Astrocyte of the cerebellum (primary cell): Measurements from ENCODE around the gene ARHGAP36.

ENCODE experiments used
- DNase-seq: peaks from one replicate; pipeline ENCODE4 v3.0.0-alpha.2; 2011; ENCODE audit warnings: low read depth
- H3K4me3 ChIP-seq: 2 replicates; pipeline ENCODE4 v1.5.1; 2011; ENCODE audit warnings: mild to moderate bottlenecking, low read depth, low read length, moderate library complexity
- CTCF ChIP-seq: IDR thresholded peaks from 2 replicates; pipeline ENCODE4 v1.5.1; 2012; ENCODE audit warnings: low read length, low read depth, moderate library complexity, mild to moderate bottlenecking; ENCODE audit errors: missing control alignments
- in situ Hi-C: cut with HindIII; loops from 2 replicates; pipeline ENCODE4 v1.10.0; 2017; ENCODE audit warnings: low sequenced_read_pairs

Gene ARHGAP36

GRCh38 chrX:131041667-131042066 is 16.5 kb upstream of the ARHGAP36 start:
- TF ChIP-seq CTCF, result no peak
- in situ Hi-C loops, result no loop called here
- no peak overlapping the region for H3K4me3 ChIP-seq
- DNase-seq, result no peak

- in situ Hi-C loops, result no loop called here
- no peak for DNase-seq
Observed at GRCh38 chrX:131045726-131046125, 12.4 kb upstream of the ARHGAP36 start.

GRCh38 chrX:131046596-131046995 is 11.6 kb upstream of the ARHGAP36 start:
- in situ Hi-C loops, result no loop called here
- no peak for DNase-seq
- H3K4me3 ChIP-seq, result no peak overlapping the region
- no peak for TF ChIP-seq CTCF

More at GRCh38 chrX:131045726-131046125, 12.4 kb upstream of the ARHGAP36 start:
- TF ChIP-seq CTCF, result no peak
- no peak overlapping the region for H3K4me3 ChIP-seq

- TF ChIP-seq CTCF, result no peak
- H3K4me3 ChIP-seq, result no peak overlapping the region
- no peak for DNase-seq
- in situ Hi-C loops, result no loop called here
Observed at GRCh38 chrX:131047180-131047579, 11.0 kb upstream of the ARHGAP36 start.

GRCh38 chrX:131053076-131053475 is 5.1 kb upstream of the ARHGAP36 start:
- no peak for TF ChIP-seq CTCF
- in situ Hi-C loops, result no loop called here
- no peak overlapping the region for H3K4me3 ChIP-seq
- DNase-seq, result no peak

- in situ Hi-C loops, result no loop called here
- TF ChIP-seq CTCF, result no peak
- no peak for DNase-seq
- H3K4me3 ChIP-seq, result no peak overlapping the region
Observed at GRCh38 chrX:131054906-131055305, 3.2 kb upstream of the ARHGAP36 start.

GRCh38 chrX:131057706-131058105 is 440 bp upstream of the ARHGAP36 start:
- H3K4me3 ChIP-seq, result no peak overlapping the region
- in situ Hi-C loops, result no loop called here
- DNase-seq, result no peak
- TF ChIP-seq CTCF, result no peak
